GM19455 (cell line): Measurements from ENCODE around the gene IGFBP6.

Experiments
- ATAC-seq: cut with Tn5 transposase; IDR thresholded peaks from one replicate; pipeline ENCODE4 v1.9.1; 2021; ENCODE audit not compliant: unreplicated experiment

The IGFBP6 gene

GRCh38 chr12:53115112-53115890 lies 17.8 kb downstream of the IGFBP6 start:
- no peak for ATAC-seq

DNA sequence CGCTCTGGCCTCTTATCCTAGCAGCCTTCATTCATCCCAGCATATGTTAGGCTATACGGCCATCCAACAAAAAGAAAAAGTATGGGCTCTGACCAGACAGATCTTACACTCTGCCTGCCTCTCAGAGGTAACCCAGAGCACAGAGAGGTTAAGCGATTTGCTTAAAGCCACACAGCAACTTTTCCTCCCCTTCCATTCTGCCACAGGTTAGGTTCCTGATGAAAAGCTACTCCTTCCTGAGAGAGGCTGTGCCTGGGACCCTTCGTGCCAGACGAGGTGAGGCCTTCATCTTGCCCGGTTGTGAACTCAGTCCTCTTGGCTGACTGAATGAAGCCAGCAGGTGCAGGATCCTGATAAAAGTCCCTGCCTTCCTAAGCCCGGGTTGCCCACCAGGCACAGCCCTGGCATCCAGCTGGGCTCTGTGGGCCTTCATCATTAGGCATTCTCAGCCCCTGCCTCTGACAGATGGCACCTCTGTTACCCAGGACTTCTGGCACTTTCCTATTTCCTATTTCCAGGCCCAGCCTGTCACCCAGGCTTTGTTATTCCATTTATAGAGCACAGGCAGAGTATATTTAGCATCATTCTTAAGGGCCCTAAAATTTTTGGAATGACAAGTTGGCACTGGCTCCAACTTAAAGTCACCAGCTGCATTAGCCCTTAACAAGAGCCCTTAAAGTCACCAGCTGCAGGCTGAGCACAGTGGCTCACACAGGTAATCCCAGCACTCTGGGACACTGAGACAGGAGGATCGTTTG lies 18.6 kb downstream of the IGFBP6 start:
- no peak for ATAC-seq

- no peak for ATAC-seq
Observed at GRCh38 chr12:53118751-53119300, 21.4 kb downstream of the IGFBP6 start.

GRCh38 chr12:53120685-53121525 lies 23.4 kb downstream of the IGFBP6 start:
- ATAC-seq = no peak

DNA sequence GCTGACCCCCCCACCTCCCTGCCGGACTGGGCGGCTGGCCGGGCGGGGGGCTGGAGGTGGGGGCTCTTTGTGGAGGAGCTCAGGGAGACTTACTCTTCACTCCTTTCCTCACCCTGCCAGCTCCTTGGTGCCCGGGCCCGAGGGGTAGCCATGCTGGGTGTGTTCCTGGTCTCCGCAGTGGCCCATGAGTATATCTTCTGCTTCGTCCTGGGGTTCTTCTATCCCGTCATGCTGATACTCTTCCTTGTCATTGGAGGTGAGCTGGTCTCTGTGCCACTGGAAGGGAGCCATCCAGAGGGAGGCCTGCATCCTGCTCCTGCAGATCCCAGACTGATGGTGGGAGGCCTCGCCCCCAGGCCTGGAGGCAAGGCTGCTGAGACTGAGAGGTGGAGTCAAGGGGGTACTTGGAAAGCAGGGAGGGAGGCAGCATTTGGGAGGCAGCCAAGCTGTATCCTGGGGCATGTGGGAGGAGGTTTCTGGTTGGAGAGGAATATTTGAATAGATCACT lies 25.5 kb downstream of the IGFBP6 start:
- ATAC-seq = no peak

GRCh38 chr12:53123578-53124351 lies 26.3 kb downstream of the IGFBP6 start:
- ATAC-seq = no peak

DNA sequence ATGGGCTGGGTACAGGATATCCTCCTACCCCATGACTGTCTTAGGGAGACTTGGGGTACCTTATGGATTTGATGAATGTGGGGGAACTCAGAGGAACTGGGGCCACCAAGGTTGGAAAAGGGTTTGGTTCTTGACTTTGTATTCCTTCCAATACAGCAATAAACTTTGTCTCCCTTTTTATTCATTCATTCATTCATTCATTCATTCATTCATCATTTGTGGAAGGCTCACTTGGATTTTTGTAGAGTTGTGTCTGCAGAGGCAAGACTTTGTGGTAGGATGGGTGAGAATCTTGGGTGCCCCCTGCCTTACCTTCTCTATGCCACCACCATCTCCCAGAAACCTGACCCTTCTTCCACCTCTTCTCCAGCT lies 26.9 kb downstream of the IGFBP6 start:
- no peak for ATAC-seq

GRCh38 chr12:53127169-53127568 lies 29.7 kb downstream of the IGFBP6 start:
- no peak for ATAC-seq

DNA sequence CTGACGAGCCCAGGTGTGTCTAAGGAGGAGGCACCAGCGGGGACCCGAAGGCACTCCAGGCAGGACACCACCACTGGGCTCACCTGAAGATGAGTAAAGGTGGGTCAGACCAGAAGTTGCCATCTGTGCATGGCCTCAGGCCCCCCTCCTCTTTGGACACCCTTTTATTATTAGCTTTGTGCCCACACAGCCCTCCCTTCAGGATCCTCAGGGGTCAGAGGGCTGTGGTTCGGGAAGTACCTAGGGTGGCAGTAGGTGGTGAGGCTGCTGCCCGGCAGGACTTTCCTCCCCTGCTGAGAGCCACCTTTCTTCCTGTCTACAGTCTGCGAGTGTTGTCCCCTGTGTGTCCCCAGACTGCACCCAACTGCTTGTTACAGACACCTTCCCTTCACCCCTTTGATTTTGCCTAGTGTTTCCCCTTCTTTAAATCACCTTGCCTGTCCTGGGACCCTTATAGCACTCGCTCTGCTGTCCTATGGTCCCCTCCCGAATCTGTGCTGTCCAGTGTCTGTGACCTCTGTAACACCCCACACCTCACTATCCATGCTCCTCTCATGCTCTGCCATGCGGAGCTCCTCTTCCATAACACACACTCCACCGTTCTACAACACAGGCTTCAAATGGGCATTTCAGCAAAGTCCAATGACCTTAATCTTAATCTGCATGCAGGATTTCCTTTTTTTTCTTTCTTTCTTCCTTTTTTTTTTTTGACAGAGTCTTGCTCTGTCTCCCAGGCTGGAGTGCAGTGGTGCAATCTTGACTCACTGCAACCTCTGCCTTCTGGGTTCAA lies 31.5 kb downstream of the IGFBP6 start:
- ATAC-seq = no peak

- no peak for ATAC-seq
Observed at GRCh38 chr12:53131844-53132243, 34.4 kb downstream of the IGFBP6 start.

- ATAC-seq = no peak
Observed at GRCh38 chr12:53133722-53134121, 36.3 kb downstream of the IGFBP6 start.

GRCh38 chr12:53143355-53143754 lies 45.9 kb downstream of the IGFBP6 start:
- no peak for ATAC-seq

DNA sequence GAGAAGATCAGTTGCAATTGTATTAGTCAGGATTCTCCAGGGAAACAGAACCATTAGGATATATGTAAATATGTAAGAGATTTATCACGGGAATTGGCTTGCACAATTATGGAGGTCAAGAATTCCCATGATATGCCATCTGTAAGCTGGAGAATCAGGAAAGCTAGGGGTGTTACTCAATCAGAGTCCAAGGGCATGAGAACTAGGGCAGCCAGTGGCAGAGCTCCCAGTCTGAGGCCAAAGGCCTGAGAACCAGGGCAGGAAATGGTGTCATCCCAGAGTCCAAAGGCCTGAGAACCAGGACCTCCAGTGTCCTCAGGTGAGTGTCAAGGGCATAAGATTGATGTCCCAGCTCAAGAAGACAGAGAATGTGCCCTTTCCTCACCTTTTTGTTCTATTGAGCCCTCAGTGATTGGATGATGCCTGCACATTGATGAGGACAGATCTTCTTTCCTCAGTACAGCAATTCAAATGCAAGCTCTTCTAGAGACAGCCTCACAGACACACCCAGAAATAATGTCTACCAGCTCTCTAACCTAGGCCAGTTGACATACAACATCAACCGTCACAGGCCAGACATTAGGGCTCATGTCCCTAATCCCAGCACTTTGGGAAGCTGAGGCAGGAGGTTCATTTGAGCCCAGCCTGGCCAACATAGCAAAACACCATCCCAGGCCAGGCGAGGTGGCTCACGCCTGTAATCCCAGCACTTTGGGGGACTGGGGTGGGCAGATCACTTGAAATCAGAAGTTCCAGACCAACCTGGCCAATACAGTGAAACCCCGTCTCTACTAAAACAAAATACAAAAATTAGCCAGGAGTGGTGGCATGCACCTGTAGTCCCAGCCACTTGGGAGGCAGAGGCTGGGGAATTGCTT lies 48.2 kb downstream of the IGFBP6 start:
- no peak for ATAC-seq

DNA sequence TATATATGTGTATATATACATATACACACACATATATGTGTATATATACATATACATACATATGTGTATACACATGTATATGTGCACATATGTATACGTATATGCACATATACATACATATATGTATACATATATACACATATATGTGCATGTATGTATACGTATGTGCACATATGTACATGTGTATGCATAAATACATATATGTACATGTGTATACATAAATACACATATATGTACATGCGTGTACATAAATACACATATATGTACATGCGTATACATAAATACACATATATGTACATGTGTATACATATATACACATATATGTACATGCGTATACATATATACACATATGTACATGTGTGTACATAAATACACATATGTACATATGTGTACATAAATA lies 49.7 kb downstream of the IGFBP6 start:
- ATAC-seq = no peak

- no peak for ATAC-seq
Observed at GRCh38 chr12:53147653-53148052, 50.2 kb downstream of the IGFBP6 start.

- ATAC-seq = no peak
Observed at GRCh38 chr12:53151039-53151438, 53.6 kb downstream of the IGFBP6 start.
